Globus pallidus (tissue), 1 donor: Measurements from ENCODE around the gene ZDHHC11B.

Experiments
- DNase-seq: peaks from one replicate; pipeline ENCODE4 v3.0.0-alpha.2; 2015; ENCODE audit warnings: low spot score

Gene ZDHHC11B

DNA sequence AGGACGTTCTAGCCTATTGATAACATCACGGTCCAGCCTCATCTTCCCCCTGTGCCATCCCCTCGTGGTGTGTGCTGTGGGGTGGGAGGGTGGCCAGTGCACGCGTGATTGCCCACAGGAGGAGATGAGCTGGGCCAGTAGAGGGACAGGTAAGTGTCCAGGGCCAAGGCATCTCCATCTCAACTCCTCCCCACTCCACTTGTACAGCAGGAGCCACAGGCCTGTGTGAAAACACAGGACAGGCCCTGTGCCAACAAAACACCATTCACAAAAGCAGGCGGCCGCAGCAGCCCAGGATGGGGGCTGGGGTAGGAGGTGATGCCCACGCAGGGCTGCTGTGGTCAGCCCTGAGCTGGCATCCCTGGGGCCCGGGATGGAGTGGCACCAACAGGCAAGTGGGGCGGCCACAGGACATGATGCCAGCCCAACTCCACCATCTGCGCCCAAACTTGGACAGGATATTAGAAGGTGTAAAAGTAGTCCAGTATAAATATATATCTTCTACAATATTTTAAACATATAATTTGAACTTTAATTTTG, 124.0 kb downstream of the ZDHHC11B start:
- DNase-seq, result no peak
